ENCODE measurements around the gene CORO7. TPM values are rescaled to one million over a fixed set of nuclear protein-coding genes. Genes with fewer than 3 reads are reported as not detected.

CORO7 gene
- total RNA-seq, 1 donor from 2014 or later, result 11.6 TPM

DNA sequence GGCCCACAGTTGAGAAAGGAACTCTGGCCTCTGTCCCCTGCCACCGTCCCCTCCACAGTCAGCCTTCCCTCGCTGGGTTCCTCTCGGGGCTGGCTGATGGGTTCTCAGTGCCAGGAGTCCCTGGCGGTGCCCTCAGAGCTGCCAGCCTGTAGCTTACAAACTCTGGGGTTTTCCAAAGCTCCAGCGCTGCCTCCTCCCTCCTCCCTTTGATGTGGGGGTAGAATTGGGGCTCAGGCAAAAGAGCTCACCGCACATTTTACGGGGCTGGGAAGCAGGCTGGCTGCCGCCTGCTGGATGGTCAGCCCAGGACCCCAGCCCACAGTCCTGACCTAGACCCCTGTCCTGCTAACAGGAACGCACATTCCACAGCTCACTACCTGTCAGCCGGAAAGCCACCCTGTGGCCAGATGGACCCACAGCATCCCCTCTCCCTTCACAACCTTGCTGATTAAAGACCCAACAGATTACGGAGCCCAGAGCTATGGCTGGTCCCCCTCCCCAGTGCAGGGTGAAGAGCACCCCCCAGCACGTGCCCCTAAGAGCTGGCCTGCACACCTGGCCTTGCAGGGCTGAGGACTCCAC is 38.7 kb downstream of the CORO7 start:
- ATAC-seq (ENCODE audit: poor library complexity) (no peak), DNase-seq (no peak)
- intact Hi-C loops (cut with DNase I), result no loop called here

DNA sequence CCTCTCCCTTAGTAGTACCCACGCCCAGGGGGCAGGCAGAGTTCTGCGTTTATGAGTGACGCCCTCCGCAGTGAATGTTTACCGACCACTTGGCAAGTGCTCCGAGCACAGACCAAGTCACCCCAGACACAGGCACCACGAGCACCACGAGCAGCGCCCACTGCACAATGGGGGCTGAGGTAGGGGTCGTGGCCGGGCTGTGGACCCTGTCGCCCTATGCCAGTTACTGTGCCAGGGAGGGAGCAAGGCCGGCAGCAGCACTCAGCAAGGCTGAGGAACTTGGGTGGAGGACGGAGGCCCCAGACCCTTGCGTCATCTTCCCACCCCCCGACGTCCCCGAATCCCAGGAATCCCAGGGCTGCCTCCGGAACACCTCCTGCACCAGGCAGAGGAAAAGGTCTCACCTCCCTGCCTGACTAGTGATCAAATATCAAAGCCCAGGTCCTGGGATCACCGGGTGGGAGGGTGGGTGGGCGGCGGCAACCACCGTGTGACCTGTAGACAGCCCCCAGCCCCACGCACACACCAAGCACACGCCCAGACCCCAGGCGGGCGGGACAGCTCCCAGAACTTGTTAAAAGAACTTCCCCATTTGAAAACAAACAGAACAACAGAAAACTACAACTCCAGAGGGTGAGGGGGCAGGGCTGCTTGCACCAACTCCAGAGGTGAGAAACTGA is 39.4 kb downstream of the CORO7 start:
- intact Hi-C loops (cut with DNase I), result no loop called here
- no peak for ATAC-seq (ENCODE audit: poor library complexity)
- DNase-seq, result no peak

DNA sequence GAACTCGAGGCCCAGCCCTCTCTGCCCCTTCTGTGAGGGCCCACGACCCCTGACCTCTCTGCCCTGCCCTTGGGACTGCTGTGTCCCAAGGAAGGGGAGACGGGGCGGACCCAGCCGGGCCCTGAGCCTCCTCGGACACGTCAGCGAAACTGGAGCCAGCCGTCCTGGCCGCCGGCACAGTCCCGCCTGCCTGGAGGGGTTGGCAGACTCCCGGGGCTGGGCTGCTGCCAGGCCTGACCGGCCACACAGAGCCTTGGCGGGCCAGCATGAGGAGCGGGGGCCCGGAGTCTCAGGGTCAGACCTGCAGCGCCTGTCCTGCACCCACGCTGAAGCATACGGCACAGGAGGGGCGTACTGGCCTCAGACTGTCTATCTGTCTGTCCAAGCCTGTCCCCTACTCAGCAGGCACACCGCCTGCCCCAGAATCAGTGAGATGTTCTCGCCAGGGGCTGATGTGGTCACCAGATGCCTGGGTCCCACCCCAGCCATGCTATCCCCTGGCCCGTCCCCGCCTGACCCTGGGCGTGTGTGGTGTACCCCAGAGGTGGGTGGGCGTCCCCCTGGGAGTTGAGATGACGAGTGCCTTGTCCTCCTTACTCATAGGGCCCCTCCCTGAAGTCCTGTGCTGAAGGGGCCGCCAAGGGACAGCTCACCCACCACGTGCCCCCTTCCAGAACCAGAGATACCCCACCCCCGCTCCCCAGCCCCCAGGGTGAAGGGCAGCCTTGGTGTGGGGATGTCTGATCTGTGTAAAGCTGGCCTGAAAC is 40.1 kb downstream of the CORO7 start:
- ATAC-seq (ENCODE audit: poor library complexity), result peak; percentile 80
- intact Hi-C loops (cut with DNase I), result no loop called here
- DNase-seq, result peak; percentile 95

DNA sequence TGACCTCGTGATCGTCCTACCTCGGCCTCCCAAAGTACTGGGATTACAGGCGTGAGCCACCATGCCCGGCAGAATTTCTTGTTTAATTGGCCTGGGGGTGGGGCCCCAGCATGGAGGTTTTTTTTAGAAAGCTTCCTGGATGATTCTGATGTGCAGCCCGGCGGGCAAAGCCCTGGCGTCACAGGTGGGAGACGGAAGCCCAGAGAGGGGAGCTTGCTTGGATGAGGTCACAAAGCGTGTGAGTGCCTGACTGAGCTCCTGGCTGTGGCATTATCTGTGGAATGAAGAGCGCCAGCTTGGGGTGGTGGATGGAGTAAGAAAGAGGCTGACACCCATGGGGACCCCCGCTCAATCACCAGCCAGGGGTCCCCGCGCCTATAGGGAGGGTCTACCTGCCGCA is 40.7 kb downstream of the CORO7 start:
- no peak for DNase-seq
- intact Hi-C loops (cut with DNase I), result no loop called here
- no peak for ATAC-seq (ENCODE audit: poor library complexity)

DNA sequence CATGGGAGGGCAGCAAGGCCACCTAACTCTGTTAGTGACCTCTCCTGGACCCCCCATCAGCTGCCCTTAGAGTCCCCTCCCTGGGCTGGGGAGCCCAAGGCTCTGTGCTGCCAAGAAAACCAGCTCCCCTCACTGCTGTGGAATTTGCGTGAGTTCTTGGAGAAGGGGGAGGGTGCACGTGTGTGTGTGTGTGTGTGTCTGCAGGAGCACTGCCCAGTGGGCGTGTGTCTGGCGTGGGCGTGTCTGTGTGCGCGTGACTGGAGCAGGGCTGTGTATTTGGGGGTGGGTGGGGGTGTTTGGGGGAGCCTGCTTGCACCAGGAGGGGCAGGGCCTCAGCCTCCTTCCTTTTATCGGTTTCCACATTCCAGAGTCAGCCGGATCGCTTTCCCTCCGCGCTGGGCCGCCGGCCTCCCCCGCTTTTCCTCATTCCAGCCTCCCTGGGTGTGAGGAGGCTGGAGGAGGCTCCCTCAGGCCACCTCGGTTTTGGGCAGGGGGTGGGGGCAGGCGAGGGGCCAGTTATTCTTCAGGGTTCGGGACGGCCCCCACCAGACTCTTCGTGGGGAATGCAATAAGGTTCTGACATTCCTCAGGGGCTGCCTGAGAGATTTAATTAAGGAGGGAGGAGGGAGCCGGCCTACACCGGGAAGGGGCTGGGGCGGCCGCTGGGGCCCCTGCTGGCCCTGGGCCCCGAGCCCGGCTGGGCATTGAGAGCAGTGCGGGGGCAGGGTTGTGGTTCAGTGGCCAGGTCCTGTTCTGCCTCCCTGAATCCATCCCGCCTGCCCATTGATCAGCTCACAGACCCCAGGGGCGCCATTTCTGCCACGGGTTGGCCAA is 42.3 kb downstream of the CORO7 start:
- intact Hi-C loops (cut with DNase I), result no loop called here
- ATAC-seq (ENCODE audit: poor library complexity), result peak; percentile 8
- peak; percentile 85 for DNase-seq

DNA sequence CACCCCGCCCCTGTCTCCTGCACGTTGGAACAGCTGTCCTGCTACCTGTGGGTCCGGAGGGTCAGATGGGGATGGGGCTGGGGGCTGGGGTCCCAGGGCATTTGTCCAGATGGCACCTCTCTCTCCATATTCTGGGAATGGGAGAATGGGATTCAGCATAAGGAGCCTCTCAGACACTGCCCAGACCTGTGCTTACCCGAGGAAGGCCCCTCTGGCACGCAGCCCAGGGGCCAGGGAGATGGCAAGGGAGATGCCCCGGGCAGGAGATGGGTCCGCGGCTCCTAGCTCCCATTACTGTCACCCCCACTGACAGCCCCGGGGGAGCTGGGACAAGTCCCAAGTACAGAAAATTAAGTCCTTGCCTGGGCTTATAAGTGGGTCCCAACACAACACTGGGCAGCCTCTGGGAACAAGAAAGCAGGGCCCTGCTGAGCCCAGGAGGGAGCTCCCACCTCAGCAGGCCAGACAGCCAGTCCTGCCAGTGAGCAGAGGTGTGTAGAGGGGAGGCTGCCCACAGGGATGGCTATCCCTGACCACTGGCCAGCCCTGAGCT is 43.0 kb downstream of the CORO7 start:
- ATAC-seq (ENCODE audit: poor library complexity) (no peak), DNase-seq (no peak)
- intact Hi-C loops (cut with DNase I), result no loop called here

DNA sequence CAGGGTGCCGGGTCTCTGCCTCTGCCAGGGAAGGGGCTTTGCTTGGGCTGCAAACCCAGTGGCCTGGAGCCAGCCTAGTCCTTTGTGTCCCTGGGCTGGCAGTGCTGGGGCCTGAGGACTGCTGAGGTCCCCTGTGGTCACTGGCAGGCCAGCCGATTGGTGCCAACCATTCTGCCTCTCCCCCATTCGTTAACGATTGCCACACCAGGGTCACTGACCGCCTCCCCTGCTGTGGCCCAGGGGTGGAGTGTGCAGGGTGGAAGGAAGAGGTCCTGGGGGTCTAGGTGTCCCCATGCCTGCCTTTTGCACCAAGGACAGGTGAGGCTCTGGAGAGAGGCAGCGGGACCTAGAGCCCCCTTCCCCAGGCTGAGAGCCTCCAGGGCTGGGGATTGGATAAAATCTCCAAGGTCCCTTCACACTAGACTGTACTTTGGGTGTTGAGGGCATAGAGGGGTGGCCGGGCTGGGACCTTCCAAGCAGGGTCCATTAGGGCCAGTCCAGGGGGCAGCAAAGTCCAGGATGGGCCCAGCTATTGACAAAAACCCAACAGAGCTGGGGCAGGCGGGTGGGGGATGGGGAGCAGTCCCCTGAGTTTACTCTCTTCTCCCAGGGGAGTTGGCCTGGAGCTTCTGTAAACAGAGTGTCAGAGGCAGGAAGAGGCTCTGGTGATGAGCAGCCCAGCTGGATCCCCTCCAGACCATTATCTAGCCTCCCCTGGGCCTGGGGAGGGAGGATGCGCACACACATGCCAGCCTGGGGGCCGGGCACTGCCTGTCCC is 43.6 kb downstream of the CORO7 start:
- intact Hi-C loops (cut with DNase I), result no loop called here
- ATAC-seq (ENCODE audit: poor library complexity) (no peak), DNase-seq (no peak)

DNA sequence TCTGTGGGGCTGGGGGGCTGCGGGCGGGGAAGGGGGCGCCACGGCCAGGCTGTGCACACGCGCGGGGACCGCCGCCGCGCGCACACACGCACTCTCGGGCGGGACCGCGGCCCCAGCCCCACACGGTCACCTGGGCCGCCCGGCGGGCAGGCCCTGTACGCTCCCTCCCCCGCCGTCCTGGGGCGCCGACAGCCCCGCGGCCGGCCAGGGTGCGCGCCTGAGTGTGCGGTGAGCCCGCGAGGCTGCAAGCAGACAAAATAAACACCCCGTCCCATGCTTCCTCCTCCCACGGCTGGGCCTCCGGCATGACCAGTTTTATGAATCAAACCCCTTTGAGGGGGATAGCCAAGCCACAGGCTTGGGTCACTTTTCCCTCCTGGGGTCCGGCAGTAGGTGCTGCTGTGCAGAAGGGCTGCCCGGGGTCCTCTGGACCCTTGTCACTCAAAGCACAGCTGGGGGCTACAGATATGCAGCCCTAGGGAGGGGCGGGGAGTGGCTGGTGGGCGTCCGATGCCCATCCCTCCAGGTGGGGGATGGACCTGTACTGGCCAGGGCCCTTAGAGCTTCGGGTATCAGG is 44.3 kb downstream of the CORO7 start:
- DNase-seq (no peak), ATAC-seq (ENCODE audit: poor library complexity) (peak; percentile 6)
- intact Hi-C loops (cut with DNase I), result no loop called here

DNA sequence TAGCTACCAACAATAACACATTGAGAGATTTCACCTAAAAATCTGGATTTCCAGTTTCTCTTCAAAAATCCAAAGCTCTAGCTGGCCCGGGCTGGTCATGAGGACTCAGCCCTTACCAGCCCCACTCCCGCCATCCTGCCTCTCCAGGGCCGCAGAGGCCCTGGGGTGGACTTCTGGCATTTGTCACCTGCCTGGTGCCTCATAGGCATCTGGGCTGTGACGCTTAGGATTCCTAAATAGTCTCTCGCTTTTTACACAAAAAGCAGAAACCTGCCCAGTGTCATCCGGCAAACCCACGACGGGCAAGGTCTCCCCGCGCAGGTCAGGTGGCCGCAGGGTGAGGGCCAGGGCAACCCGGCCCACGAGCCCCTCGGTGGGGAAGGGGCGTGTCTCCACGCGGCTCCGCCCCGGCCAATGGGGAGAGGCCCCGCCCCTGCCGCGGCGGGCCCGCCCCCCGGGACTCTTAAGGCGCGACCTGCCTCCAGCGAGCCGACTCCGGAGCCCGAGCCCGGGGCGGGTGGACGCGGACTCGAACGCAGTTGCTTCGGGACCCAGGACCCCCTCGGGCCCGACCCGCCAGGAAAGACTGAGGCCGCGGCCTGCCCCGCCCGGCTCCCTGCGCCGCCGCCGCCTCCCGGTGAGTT is 44.9 kb downstream of the CORO7 start, which contains the start of gene VASN:
VASN (plus strand) TSS at position 492 of the 644 bp plus-strand sequence. CDS start 9,030 bp downstream, outside the sequence.
- ATAC-seq (ENCODE audit: poor library complexity), result peak; percentile 81
- DNase-seq, result peak; percentile 90
- intact Hi-C loops (cut with DNase I), result no loop called here

DNA sequence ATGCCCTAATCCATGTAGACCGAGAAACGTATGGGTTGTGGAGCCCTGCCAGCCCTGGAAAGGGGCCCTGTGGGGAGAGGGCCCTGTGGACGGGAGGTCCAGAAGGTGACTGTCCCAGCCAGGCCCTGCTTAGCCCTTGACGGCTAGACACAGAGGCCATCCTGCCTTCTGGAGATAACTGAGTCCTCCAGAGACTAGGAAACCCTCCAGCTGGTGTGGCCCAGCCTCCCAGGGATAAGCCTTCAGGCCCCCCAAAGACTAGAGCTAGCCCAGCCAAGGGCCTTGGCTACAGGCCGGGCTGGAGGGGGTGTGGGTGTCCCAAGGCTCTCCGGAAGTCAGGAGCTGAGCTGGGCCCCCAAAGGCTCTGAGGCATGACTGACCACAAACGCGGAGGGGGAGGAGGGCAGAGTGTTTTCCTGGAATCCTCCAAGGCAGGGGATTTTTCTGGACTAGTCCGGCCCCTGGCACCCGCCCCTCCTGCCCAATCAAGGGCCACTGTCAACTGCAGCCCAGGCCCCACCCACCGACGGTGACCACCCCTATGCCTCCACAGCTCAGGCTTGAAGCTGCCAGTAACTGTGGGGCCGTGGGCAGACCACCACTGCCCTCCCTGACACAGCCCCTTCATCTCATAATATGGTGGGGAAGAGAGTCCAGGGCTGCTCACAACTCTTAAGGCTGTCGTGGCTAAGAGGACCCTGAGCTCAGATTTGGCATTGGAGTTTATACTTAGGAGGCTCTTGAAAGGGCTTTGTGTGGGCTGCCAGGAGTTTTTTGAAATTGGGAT is 45.6 kb downstream of the CORO7 start:
- intact Hi-C loops (cut with DNase I), result no loop called here
- ATAC-seq (ENCODE audit: poor library complexity), result peak; percentile 47
- DNase-seq, result peak; percentile 86

DNA sequence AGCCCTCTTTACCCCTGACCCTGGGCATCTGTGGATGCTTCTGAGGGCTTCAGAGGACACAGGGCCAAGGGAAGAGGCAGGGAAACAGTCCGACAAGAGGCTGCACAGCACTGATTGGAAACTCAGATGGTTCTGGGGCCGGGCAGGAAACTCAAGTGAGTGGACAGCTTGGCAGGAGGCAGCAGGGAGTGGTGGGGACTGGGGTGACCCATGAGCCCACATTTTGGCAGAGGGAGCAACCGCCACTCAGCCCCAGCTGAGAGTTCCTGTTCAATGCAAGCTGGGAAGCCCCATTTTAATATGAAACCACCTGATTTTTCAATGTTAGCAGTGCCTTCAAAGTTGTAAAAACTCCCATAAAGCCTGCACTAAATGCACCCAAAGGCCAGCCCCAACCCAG is 46.2 kb downstream of the CORO7 start:
- intact Hi-C loops (cut with DNase I), result no loop called here
- no peak for ATAC-seq (ENCODE audit: poor library complexity)
- no peak for DNase-seq

DNA sequence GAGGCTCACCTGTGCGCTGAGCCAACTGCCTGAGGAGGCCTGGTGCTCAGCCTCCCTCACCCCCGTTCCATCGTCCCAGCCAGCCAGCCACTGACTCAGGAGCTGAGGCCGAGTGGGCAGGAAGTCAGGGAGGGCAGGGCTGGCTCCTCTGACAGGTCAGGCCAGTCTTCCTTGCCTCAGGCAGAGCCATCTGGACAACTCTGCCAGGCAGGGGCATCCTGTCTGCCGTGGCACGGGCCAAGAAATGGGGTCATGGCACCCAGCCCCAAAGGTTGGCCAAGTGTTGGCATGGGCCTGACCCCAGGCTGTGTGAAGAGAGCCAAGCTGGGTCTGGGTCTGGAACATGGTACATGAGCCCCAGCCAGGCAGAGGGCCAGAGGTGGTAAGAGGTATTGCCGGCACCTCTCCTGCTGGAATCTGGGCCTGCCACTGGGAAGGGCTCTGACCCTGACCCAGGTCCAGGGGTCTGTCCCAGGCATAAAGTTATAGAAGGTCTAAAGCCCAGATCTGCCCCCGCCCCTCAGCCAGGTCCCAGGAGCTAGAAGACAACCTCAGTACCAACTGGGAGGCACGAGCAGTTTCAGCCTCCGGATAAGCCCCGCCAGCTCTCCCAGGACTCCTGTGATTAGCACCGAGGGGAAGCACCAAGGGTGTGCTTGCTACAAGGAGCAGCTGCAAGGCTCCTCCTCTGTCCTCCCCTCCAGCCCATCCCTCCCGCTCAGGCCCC is 47.2 kb downstream of the CORO7 start:
- ATAC-seq (ENCODE audit: poor library complexity) (no peak), DNase-seq (no peak)
- intact Hi-C loops (cut with DNase I), result no loop called here

DNA sequence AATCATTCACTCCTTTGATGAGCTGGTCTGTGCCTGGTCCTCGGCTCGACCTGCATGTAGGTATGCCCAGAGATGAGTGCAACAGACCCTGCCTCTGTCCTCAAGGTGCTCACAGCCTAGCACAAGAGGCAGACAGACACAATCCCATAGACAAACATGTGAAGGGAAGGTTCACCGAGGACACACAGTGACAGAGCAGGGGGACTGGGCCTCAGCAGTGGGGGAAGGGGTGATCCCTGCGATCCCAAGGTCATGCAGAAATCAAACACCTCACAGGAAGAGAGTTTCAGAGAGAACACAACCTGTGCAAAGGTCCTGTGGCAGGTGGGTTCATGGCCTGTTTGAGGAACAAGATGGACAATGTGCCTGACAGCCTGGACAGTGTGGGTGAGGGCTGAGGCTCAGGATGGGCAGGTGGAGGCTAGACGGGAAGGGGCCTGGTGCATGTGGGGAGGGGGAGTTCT is 49.0 kb downstream of the CORO7 start:
- no peak for DNase-seq
- no peak for ATAC-seq (ENCODE audit: poor library complexity)
- intact Hi-C loops (cut with DNase I), result no loop called here

DNA sequence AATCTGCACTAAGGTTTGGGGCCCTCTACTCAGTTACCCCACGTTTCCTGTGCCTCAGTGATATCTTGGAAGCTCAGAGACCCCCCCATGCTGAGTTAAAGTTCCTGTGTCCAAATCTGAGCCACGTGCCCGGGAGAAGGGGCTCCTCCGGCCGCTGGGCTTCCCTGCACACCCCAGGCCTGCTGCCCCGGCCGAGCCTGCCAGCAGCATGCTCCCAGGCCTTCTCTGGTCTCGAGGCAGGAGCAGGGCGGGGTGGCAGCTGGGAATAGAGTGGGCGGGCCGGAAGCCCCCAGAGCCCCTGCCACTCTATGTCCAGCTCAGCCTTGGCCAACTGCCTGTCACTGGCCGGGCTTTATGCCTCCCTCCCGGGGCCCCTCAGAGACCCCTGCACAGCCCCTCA is 50.4 kb downstream of the CORO7 start:
- DNase-seq (no peak), ATAC-seq (ENCODE audit: poor library complexity) (no peak)
- intact Hi-C loops (cut with DNase I), result no loop called here

DNA sequence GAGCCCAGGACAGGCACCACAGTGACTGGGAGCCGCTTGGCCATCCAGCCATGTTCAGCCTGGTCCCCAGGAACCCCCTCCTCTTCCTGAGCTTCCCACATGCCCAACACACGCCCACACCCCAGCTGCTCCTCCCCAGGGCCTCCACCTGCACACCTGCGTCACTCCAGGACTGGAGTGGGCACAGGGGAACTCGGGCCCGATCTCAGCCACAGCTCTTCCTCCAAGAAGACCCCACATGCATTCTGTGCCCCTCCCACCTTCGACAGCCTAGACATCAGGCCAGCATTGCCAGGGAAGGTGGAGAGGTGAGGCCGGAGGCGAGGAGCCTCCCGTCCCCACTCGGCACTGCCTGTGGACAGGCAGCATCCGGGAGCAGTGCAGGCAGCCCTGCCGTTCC is 50.8 kb downstream of the CORO7 start:
- ATAC-seq (ENCODE audit: poor library complexity) (no peak), DNase-seq (no peak)
- intact Hi-C loops (cut with DNase I), result no loop called here

DNA sequence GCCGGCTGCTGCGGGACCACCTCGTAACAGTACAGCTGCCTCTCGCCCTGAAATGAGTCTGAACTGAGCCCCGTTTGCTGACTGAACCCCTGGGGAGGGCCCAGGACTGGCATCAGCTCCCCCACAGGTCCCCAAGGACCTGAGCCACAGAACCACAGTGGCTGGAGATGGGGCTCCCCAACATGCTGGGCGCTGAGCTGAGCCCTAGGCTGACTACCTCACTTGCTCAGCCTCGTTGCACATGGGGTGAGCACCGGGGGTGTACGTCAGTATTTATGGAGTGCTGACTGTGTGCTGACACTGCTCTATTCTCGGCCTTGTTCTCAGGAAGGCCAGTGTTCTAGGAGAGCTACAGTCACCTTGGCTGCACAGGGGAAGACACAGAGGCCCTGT is 51.4 kb downstream of the CORO7 start:
- ATAC-seq (ENCODE audit: poor library complexity) (no peak), DNase-seq (no peak)
- intact Hi-C loops (cut with DNase I), result no loop called here

All from Right ventricle myocardium superior (tissue), 1 donor.